HCT116 (cell line): ENCODE measurements around the gene CYB5RL. TPM values are rescaled to one million over a fixed set of nuclear protein-coding genes. Genes with fewer than 3 reads are reported as not detected.

Experiments used
- ATAC-seq: fragments of 200-7000 bp; cut with Tn5 transposase; 2 replicates; pipeline ENCODE4 v1.9.1; 2020; ENCODE audit warnings: mild to moderate bottlenecking, moderate library complexity
- BruUV-seq: library from RNA; stranded (reverse); fragments of 400-500 nt; replicated peaks from 2 replicates; lab custom pipeline; 2021; lab: Mats Ljungman, UMichigan
- CTCF ChIA-PET: fragments of 300-600 bp; sonication (Branson Sonifier 250); formaldehyde crosslinking; loops from one replicate; lab custom pipeline; 2021; ENCODE audit warnings: antibody characterized with exemption; lab: Charles Lee
- POLR2A ChIA-PET: fragments of 300-600, 350-600 bp; sonication (Branson Sonifier 250); formaldehyde crosslinking; loops from one replicate; lab custom pipeline; 2021; ENCODE audit warnings: antibody characterized with exemption; lab: Charles Lee
- RAD21 ChIA-PET, 2 experiments: fragments of 300-600 bp; sonication (Branson Sonifier 250); formaldehyde crosslinking; loops; one replicate each; lab custom pipeline; 2023; ENCODE audit warnings: low total read pairs in 2 of 2; ENCODE audit not compliant: uncharacterized antibody in 2 of 2, unreplicated experiment in 2 of 2, low non-redundant PET in 1 of 2; lab: Charles Lee
- DNase-seq: peaks from one replicate; pipeline ENCODE4 v3.0.0-alpha.2; 2010; ENCODE audit warnings: low read depth, low spot score
- H2AFZ ChIP-seq: fragments of 200-600 bp; shearing (Covaris generic), sonication (generic); 2 replicates; pipeline ENCODE4 v1.6.1; 2017; ENCODE audit warnings: low read depth, mixed run types, mixed read lengths, antibody characterized with exemption, low read length; ENCODE audit not compliant: poor library complexity, severe bottlenecking
- H3K27ac ChIP-seq: 2 replicates; pipeline ENCODE4 v1.5.1; 2012; ENCODE audit warnings: low read depth, low read length
- H3K27me3 ChIP-seq: fragments of 200-600 bp; sonication (generic); 2 replicates; pipeline ENCODE4 v1.6.1; 2016; ENCODE audit warnings: mixed run types, low read length, mixed read lengths; ENCODE audit not compliant: insufficient read depth
- H3K36me3 ChIP-seq, 2 experiments: fragments of 200-500 bp in 1 of 2; fragments of 200-600 bp in 1 of 2; sonication (Bioruptor generic) in 1 of 2; sonication (generic) in 1 of 2; 2 replicates each; pipeline versions ENCODE4 v1.5.1 to v1.6.1; 2014 to 2016; ENCODE audit warnings: low read length in 2 of 2, inconsistent platforms in 1 of 2, mixed read lengths in 1 of 2, mixed run types in 1 of 2; ENCODE audit not compliant: insufficient read depth in 2 of 2, control insufficient read depth in 1 of 2
- H3K4me1 ChIP-seq, 2 experiments: fragments of 200-600 bp in 1 of 2; sonication (generic) in 1 of 2; 2 replicates each; pipeline versions ENCODE4 v1.5.1 to v1.6.1; 2012 to 2017; ENCODE audit warnings: low read length in 2 of 2, inconsistent platforms in 1 of 2, mild to moderate bottlenecking in 1 of 2, mixed read lengths in 1 of 2, mixed run types in 1 of 2, moderate library complexity in 1 of 2; ENCODE audit not compliant: insufficient read depth in 2 of 2, control insufficient read depth in 1 of 2
- H3K4me2 ChIP-seq: fragments of 200-600 bp; sonication (generic); 2 replicates; pipeline ENCODE4 v1.6.1; 2017; ENCODE audit warnings: mixed run types, low read length, mixed read lengths
- H3K4me3 ChIP-seq, 2 experiments: fragments of 200-600 bp in 1 of 2; sonication (generic) in 1 of 2; replicated peaks in 1 of 2; 2 replicates each; pipeline ENCODE4 v1.5.1; 2011 to 2016; ENCODE audit warnings: low read length in 2 of 2, control low read depth in 1 of 2, low read depth in 1 of 2, mild to moderate bottlenecking in 1 of 2, mixed read lengths in 1 of 2, mixed run types in 1 of 2
- H3K79me2 ChIP-seq: fragments of 200-600 bp; sonication (generic); 2 replicates; pipeline ENCODE4 v1.6.1; 2017; ENCODE audit warnings: mild to moderate bottlenecking, mixed run types, low read length, moderate library complexity, mixed read lengths; ENCODE audit not compliant: insufficient read depth
- H3K9ac ChIP-seq: fragments of 200-600 bp; sonication (generic); 2 replicates; pipeline ENCODE4 v1.6.1; 2016; ENCODE audit warnings: low read length, mixed read lengths
- H3K9me2 ChIP-seq: fragments of 200-600 bp; sonication (generic), shearing (Covaris generic); 2 replicates; pipeline ENCODE4 v1.6.1; 2017; ENCODE audit warnings: mixed run types, mild to moderate bottlenecking, moderate library complexity; ENCODE audit not compliant: insufficient read depth
- H3K9me3 ChIP-seq, 2 experiments: fragments of 200-500 bp in 1 of 2; fragments of 200-600 bp in 1 of 2; sonication (Bioruptor generic) in 1 of 2; sonication (generic) in 1 of 2; 2 replicates each; pipeline ENCODE4 v1.6.1; 2014 to 2017; ENCODE audit warnings: low read length in 2 of 2, mixed read lengths in 2 of 2, inconsistent platforms in 1 of 2, low read depth in 1 of 2, mild to moderate bottlenecking in 1 of 2, mixed run types in 1 of 2, moderate library complexity in 1 of 2; ENCODE audit not compliant: control insufficient read depth in 1 of 2, insufficient read depth in 1 of 2
- H4K20me1 ChIP-seq: fragments of 200-600 bp; sonication (generic), shearing (Covaris generic); 2 replicates; pipeline ENCODE4 v1.6.1; 2017; ENCODE audit warnings: mixed run types, mild to moderate bottlenecking, moderate library complexity; ENCODE audit not compliant: insufficient read depth
- ATF3 ChIP-seq: IDR thresholded peaks from 2 replicates; pipeline ENCODE4 v1.6.1; 2012
- CBX3 ChIP-seq: IDR thresholded peaks from 2 replicates; pipeline ENCODE4 v1.6.1; 2012; ENCODE audit warnings: low read depth
- EZH2phosphoT487 ChIP-seq: fragments of 200-600 bp; IDR thresholded peaks from 2 replicates; pipeline ENCODE4 v1.6.1; 2018; ENCODE audit warnings: antibody characterized with exemption, borderline replicate concordance
- MAX ChIP-seq: IDR thresholded peaks from 2 replicates; pipeline ENCODE4 v1.6.1; 2012
- POLR2A ChIP-seq: IDR thresholded peaks from 2 replicates; pipeline ENCODE4 v1.7.0; 2011; ENCODE audit warnings: borderline replicate concordance; ENCODE audit not compliant: insufficient read depth, insufficient read length; ENCODE audit errors: extremely low read depth
- POLR2AphosphoS5 ChIP-seq: IDR thresholded peaks from 2 replicates; pipeline ENCODE4 v1.6.1; 2011; ENCODE audit warnings: mild to moderate bottlenecking, low read depth, low read length, moderate library complexity
- REST ChIP-seq: IDR thresholded peaks from 2 replicates; pipeline ENCODE4 v1.6.1; 2012; ENCODE audit warnings: low read depth
- SP1 ChIP-seq: IDR thresholded peaks from 2 replicates; pipeline ENCODE4 v1.6.1; 2012; ENCODE audit warnings: low read depth
- TCF7L2 ChIP-seq: IDR thresholded peaks from 2 replicates; pipeline ENCODE4 v1.7.0; 2011; ENCODE audit warnings: borderline replicate concordance, inconsistent platforms; ENCODE audit not compliant: insufficient read depth, insufficient read length; ENCODE audit errors: extremely low read depth
- YY1 ChIP-seq: IDR thresholded peaks from 2 replicates; pipeline ENCODE4 v1.6.1; 2011; ENCODE audit warnings: low read length, low read depth, moderate library complexity, mild to moderate bottlenecking; ENCODE audit not compliant: insufficient replicate concordance; ENCODE audit errors: extremely low read depth
- ZBTB33 ChIP-seq: IDR thresholded peaks from 2 replicates; pipeline ENCODE4 v1.6.1; 2011; ENCODE audit warnings: mild to moderate bottlenecking, low read length, moderate library complexity; ENCODE audit not compliant: insufficient replicate concordance; ENCODE audit errors: extremely low read depth
- ZFX ChIP-seq: fragments of 450-650 bp; IDR thresholded peaks from 2 replicates; pipeline ENCODE4 v1.6.1; 2017
- ZNF274 ChIP-seq: fragments of 200-500 bp; sonication (Bioruptor generic); IDR thresholded peaks from 2 replicates; pipeline ENCODE4 v1.6.1; 2014; ENCODE audit warnings: mild to moderate bottlenecking, low read depth, low read length, inconsistent platforms
- intact Hi-C: fragments of 100-400 bp; cut with micrococcal nuclease; formaldehyde crosslinking; loops from 2 replicates; pipeline ENCODE4 v1.10.0; 2022
- total RNA-seq: library from RNA; stranded (reverse); gene quantifications from one replicate; pipeline ENCODE4 v1.2.1, GENCODE V29; 2021; ENCODE audit not compliant: unreplicated experiment

CYB5RL gene
- total RNA-seq, 1 experiment from 2014 or later, result 11.7 TPM

GRCh38 chr1:54160351-54160750 lies 39.5 kb downstream of the CYB5RL start:
- DNase-seq, result no peak
- H4K20me1 ChIP-seq, result no peaks in the 10 kb centered on the region
- H3K4me1 ChIP-seq, result peaks cover 22 to 36% of the 10 kb centered on the region in 2 experiments
- POLR2A ChIA-PET, result no interaction called here
- H3K27ac ChIP-seq, result no peak overlapping the region
- TF ChIP-seq TCF7L2 (no peak), CBX3 (no peak), ZNF274 (no peak), ZBTB33 (no peak), ATF3 (no peak), REST (no peak), YY1 (no peak), POLR2A (no peak), EZH2phosphoT487 (no peak), SP1 (no peak), MAX (no peak), ZFX (no peak), POLR2AphosphoS5 (no peak)
- TF ChIP-seq, all 23 proteins: peak for 0
- Histone ChIP-seq H3K27me3 (no peaks in the 10 kb centered on the region), H3K4me3 (no peak overlapping the region), H3K4me2 (no peak overlapping the region), H3K36me3 (no peaks in the 10 kb centered on the region), H3K9me2 (no peaks in the 10 kb centered on the region), H2AFZ (no peak overlapping the region), H3K9me3 (no peaks in the 10 kb centered on the region), H3K79me2 (no peaks in the 10 kb centered on the region), H3K9ac (no peak overlapping the region)
- no peak for ATAC-seq
- no TSS peak for BruUV-seq
- RAD21 ChIA-PET, result no interaction called here
- CTCF ChIA-PET, result no interaction called here
- intact Hi-C loops, result no loop called here
